B cell (primary cell): ENCODE data around the gene ARHGAP19.

Experiments used
- EZH2 ChIP-seq: IDR thresholded peaks from 2 replicates; pipeline ENCODE4 v1.6.1; 2012; ENCODE audit warnings: borderline replicate concordance, low read depth, mild to moderate bottlenecking, moderate library complexity, low read length; ENCODE audit not compliant: insufficient read depth, poor library complexity, severe bottlenecking
- TF ChIP-seq, protein P1 (sequence below): fragments of 200-600 bp; IDR thresholded peaks from one replicate; pipeline ENCODE4 v1.8.0; 2022; ENCODE audit warnings: antibody characterized with exemption, mild to moderate bottlenecking

- TF ChIP-seq EZH2, result no peak
- TF ChIP-seq, protein P1, sequence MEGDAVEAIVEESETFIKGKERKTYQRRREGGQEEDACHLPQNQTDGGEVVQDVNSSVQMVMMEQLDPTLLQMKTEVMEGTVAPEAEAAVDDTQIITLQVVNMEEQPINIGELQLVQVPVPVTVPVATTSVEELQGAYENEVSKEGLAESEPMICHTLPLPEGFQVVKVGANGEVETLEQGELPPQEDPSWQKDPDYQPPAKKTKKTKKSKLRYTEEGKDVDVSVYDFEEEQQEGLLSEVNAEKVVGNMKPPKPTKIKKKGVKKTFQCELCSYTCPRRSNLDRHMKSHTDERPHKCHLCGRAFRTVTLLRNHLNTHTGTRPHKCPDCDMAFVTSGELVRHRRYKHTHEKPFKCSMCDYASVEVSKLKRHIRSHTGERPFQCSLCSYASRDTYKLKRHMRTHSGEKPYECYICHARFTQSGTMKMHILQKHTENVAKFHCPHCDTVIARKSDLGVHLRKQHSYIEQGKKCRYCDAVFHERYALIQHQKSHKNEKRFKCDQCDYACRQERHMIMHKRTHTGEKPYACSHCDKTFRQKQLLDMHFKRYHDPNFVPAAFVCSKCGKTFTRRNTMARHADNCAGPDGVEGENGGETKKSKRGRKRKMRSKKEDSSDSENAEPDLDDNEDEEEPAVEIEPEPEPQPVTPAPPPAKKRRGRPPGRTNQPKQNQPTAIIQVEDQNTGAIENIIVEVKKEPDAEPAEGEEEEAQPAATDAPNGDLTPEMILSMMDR, result no peak
Measured at GRCh38 chr10:97200616-97201015, 91.8 kb downstream of the ARHGAP19 start.
